SH-SY5Y (cell line): Measurements from ENCODE around the gene FBXO5.

Experiments
- GATA2 ChIP-seq: IDR thresholded peaks from 2 replicates; pipeline ENCODE4 v1.6.1; 2011; ENCODE audit warnings: mild to moderate bottlenecking, low read depth, low read length
- GATA3 ChIP-seq: IDR thresholded peaks from 2 replicates; pipeline ENCODE4 v1.6.1; 2011; ENCODE audit warnings: low read depth, mild to moderate bottlenecking, low read length, moderate library complexity

DNA sequence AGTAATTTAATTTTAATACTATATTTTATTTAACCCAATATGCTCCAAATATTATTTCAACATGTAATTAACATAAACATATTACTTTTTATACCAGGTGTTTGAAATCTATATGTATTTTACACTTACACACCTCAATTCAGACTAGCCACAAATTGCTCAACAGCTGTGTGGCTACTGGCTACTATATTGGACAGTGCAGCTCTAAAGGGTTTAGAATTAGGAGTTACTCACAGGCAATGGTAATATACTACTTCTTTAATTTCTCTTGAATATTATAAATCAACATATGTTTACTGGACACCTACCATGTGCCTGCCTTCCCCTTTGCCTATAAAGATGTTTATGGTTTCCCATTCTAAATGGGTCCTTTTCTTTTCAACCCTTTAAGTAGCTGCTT lies 17.4 kb upstream of the FBXO5 start:
- TF ChIP-seq GATA2 (no peak), GATA3 (no peak)
